GM10266 (cell line): ENCODE results near the gene MYADM.

Experiments used
- DNase-seq: peaks from one replicate; pipeline ENCODE4 v3.0.0; 2012; ENCODE audit errors: extremely low spot score
- CTCF ChIP-seq: IDR thresholded peaks from 2 replicates; pipeline ENCODE4 v1.5.1; 2012; ENCODE audit warnings: mild to moderate bottlenecking, low read depth; ENCODE audit not compliant: control insufficient read depth, insufficient read depth; ENCODE audit errors: missing control alignments

The MYADM gene

GRCh38 chr19:53896682-53897081, 29.0 kb downstream of the MYADM start:
- TF ChIP-seq CTCF = no peak
- no peak for DNase-seq

GRCh38 chr19:53897459-53897858, 29.8 kb downstream of the MYADM start:
- DNase-seq = no peak
- TF ChIP-seq CTCF = no peak

- TF ChIP-seq CTCF = no peak
These were observed 30.5 kb downstream of the MYADM start for GRCh38 chr19:53898166-53898565.

GRCh38 chr19:53898636-53899341, 31.1 kb downstream of the MYADM start:
- TF ChIP-seq CTCF = no peak
- no peak for DNase-seq

More at GRCh38 chr19:53898166-53898565, 30.5 kb downstream of the MYADM start:
- DNase-seq = no peak

GRCh38 chr19:53900191-53900860, 32.6 kb downstream of the MYADM start:
- no peak for DNase-seq

GRCh38 chr19:53903055-53903680, 35.5 kb downstream of the MYADM start:
- TF ChIP-seq CTCF = no peak
- no peak for DNase-seq

More at GRCh38 chr19:53900191-53900860, 32.6 kb downstream of the MYADM start:
- no peak for TF ChIP-seq CTCF

- no peak for DNase-seq
- TF ChIP-seq CTCF = no peak
These were observed 37.2 kb downstream of the MYADM start for GRCh38 chr19:53904909-53905308.
